HL-60 (cell line): ENCODE data around the gene IQGAP2.

Experiments used
- GABPA ChIP-seq: IDR thresholded peaks from 2 replicates; pipeline ENCODE4 v1.6.1; 2012; ENCODE audit warnings: low read depth
- POLR2AphosphoS5 ChIP-seq: IDR thresholded peaks from 2 replicates; pipeline ENCODE4 v1.6.1; 2012; ENCODE audit warnings: low read depth
- SPI1 ChIP-seq: IDR thresholded peaks from 2 replicates; pipeline ENCODE4 v1.6.1; 2012; ENCODE audit warnings: low read depth, mild to moderate bottlenecking, borderline replicate concordance
- TF ChIP-seq, protein P1 (sequence below): IDR thresholded peaks from one replicate; pipeline ENCODE4 v1.5.1; 2011; ENCODE audit warnings: low read length, control low read depth, inconsistent platforms; ENCODE audit not compliant: insufficient read depth
- TF ChIP-seq, protein P2 (sequence below): IDR thresholded peaks from 2 replicates; pipeline ENCODE4 v1.6.1; 2012; ENCODE audit warnings: low read depth; ENCODE audit not compliant: insufficient replicate concordance

DNA sequence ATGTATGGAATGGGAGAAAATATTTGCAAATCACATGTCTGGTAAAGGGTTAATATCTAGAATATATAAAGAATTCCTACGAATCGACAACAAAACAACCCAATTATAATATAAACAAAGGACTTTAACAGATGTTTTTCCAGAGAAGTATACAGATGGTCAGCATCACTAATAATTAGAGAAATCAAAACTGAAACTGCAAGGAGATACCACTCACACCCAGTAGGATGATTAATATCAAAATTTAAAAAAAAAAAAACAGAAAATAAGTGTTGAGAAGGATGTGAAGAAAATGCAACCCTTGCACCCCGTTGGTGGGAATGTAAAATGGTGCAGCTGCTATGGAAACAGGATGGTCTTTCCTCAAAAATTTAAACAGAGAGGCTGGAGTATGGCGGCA lies 278.2 kb downstream of the IQGAP2 start:
- TF ChIP-seq, protein P1, sequence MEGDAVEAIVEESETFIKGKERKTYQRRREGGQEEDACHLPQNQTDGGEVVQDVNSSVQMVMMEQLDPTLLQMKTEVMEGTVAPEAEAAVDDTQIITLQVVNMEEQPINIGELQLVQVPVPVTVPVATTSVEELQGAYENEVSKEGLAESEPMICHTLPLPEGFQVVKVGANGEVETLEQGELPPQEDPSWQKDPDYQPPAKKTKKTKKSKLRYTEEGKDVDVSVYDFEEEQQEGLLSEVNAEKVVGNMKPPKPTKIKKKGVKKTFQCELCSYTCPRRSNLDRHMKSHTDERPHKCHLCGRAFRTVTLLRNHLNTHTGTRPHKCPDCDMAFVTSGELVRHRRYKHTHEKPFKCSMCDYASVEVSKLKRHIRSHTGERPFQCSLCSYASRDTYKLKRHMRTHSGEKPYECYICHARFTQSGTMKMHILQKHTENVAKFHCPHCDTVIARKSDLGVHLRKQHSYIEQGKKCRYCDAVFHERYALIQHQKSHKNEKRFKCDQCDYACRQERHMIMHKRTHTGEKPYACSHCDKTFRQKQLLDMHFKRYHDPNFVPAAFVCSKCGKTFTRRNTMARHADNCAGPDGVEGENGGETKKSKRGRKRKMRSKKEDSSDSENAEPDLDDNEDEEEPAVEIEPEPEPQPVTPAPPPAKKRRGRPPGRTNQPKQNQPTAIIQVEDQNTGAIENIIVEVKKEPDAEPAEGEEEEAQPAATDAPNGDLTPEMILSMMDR = no peak
- TF ChIP-seq POLR2AphosphoS5 (no peak), GABPA (no peak), SPI1 (no peak)
- TF ChIP-seq, protein P2, sequence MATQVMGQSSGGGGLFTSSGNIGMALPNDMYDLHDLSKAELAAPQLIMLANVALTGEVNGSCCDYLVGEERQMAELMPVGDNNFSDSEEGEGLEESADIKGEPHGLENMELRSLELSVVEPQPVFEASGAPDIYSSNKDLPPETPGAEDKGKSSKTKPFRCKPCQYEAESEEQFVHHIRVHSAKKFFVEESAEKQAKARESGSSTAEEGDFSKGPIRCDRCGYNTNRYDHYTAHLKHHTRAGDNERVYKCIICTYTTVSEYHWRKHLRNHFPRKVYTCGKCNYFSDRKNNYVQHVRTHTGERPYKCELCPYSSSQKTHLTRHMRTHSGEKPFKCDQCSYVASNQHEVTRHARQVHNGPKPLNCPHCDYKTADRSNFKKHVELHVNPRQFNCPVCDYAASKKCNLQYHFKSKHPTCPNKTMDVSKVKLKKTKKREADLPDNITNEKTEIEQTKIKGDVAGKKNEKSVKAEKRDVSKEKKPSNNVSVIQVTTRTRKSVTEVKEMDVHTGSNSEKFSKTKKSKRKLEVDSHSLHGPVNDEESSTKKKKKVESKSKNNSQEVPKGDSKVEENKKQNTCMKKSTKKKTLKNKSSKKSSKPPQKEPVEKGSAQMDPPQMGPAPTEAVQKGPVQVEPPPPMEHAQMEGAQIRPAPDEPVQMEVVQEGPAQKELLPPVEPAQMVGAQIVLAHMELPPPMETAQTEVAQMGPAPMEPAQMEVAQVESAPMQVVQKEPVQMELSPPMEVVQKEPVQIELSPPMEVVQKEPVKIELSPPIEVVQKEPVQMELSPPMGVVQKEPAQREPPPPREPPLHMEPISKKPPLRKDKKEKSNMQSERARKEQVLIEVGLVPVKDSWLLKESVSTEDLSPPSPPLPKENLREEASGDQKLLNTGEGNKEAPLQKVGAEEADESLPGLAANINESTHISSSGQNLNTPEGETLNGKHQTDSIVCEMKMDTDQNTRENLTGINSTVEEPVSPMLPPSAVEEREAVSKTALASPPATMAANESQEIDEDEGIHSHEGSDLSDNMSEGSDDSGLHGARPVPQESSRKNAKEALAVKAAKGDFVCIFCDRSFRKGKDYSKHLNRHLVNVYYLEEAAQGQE = no peak
